NCI-H1417 (cell line): ENCODE results near the gene ETS1.
"Not testable (repeated sequence)": the region's sequence is repeated elsewhere in the genome, so short reads cannot be mapped to it uniquely, and the experiment has no call there.

Experiments used
- DNase-seq, 3 experiments: peaks; one replicate each; lab custom pipeline; 2025; lab: John Stamatoyannopoulos, UW

Gene ETS1

GRCh38 chr11:128464878-128465450 is 122.4 kb downstream of the ETS1 start:
- no peak for DNase-seq

- DNase-seq: no peak
These were observed 123.4 kb downstream of the ETS1 start for GRCh38 chr11:128463979-128464378.

- DNase-seq: no peak
These were observed 124.0 kb downstream of the ETS1 start for GRCh38 chr11:128463371-128463829.

GRCh38 chr11:128462922-128463321 is 124.4 kb downstream of the ETS1 start:
- DNase-seq: no peak

GRCh38 chr11:128462189-128462588 is 125.2 kb downstream of the ETS1 start:
- no peak for DNase-seq

GRCh38 chr11:128458321-128458720 is 129.0 kb downstream of the ETS1 start:
- no peak for DNase-seq

GRCh38 chr11:128457874-128458273 is 129.5 kb downstream of the ETS1 start:
- DNase-seq: no peak

- no peak for DNase-seq
These were observed 130.6 kb downstream of the ETS1 start for GRCh38 chr11:128456566-128457268.

GRCh38 chr11:128455766-128456165 is 131.6 kb downstream of the ETS1 start:
- no peak for DNase-seq

GRCh38 chr11:128453444-128454336 is 133.7 kb downstream of the ETS1 start:
- no peak for DNase-seq

- peak in 1 of 3 experiments; percentile 22 for DNase-seq
These were observed 135.5 kb downstream of the ETS1 start for GRCh38 chr11:128451652-128452470.

GRCh38 chr11:128450882-128451651 is 136.3 kb downstream of the ETS1 start:
- DNase-seq: no peak

GRCh38 chr11:128450425-128450824 is 136.9 kb downstream of the ETS1 start:
- not testable (repeated sequence) for DNase-seq

GRCh38 chr11:128448981-128449713 is 138.2 kb downstream of the ETS1 start:
- no peak for DNase-seq

GRCh38 chr11:128448200-128448886 is 139.0 kb downstream of the ETS1 start:
- no peak for DNase-seq

- DNase-seq: no peak
These were observed 140.1 kb downstream of the ETS1 start for GRCh38 chr11:128447233-128447632.

- not testable (repeated sequence) for DNase-seq
These were observed 141.4 kb downstream of the ETS1 start for GRCh38 chr11:128445921-128446320.

GRCh38 chr11:128437136-128437535 is 150.2 kb downstream of the ETS1 start:
- DNase-seq: no peak

GRCh38 chr11:128434818-128435217 is 152.5 kb downstream of the ETS1 start:
- DNase-seq: no peak

- DNase-seq: no peak
These were observed 152.9 kb downstream of the ETS1 start for GRCh38 chr11:128434411-128434810.
